Mucosa of rectum (tissue), 2 donors: ENCODE data around the gene TOX2.

Source experiments
- H3K27ac ChIP-seq, 2 donors: one replicate each; pipeline ENCODE4 v1.7.0; 2013; ENCODE audit warnings: inconsistent platforms in 2 of 2, low read depth in 2 of 2, low read length in 2 of 2
- H3K27me3 ChIP-seq, 2 donors: one replicate each; pipeline ENCODE4 v1.7.0; 2013; ENCODE audit warnings: low read length in 2 of 2; ENCODE audit not compliant: control insufficient read depth in 2 of 2, insufficient read depth in 2 of 2
- H3K36me3 ChIP-seq, 2 donors: one replicate each; pipeline ENCODE4 v1.7.0; 2013; ENCODE audit warnings: low read length in 2 of 2; ENCODE audit not compliant: control insufficient read depth in 2 of 2, insufficient read depth in 2 of 2
- H3K4me1 ChIP-seq, 2 donors: one replicate each; pipeline ENCODE4 v1.7.0; 2013; ENCODE audit warnings: low read length in 2 of 2, mild to moderate bottlenecking in 1 of 2; ENCODE audit not compliant: control insufficient read depth in 2 of 2, insufficient read depth in 2 of 2
- H3K4me3 ChIP-seq, 2 donors: one replicate each; pipeline ENCODE4 v1.7.0; 2013; ENCODE audit warnings: low read length in 2 of 2
- H3K9ac ChIP-seq, 2 donors: one replicate each; pipeline ENCODE4 v1.7.0; 2013; ENCODE audit warnings: low read length in 2 of 2, low read depth in 1 of 2, mild to moderate bottlenecking in 1 of 2
- H3K9me3 ChIP-seq, 2 donors: one replicate each; pipeline ENCODE4 v1.7.0; 2013; ENCODE audit warnings: low read length in 2 of 2; ENCODE audit not compliant: control insufficient read depth in 2 of 2
- donor health status: healthy.
- donor health status: Normal muscosa, but diverticular disease.

Gene TOX2

DNA sequence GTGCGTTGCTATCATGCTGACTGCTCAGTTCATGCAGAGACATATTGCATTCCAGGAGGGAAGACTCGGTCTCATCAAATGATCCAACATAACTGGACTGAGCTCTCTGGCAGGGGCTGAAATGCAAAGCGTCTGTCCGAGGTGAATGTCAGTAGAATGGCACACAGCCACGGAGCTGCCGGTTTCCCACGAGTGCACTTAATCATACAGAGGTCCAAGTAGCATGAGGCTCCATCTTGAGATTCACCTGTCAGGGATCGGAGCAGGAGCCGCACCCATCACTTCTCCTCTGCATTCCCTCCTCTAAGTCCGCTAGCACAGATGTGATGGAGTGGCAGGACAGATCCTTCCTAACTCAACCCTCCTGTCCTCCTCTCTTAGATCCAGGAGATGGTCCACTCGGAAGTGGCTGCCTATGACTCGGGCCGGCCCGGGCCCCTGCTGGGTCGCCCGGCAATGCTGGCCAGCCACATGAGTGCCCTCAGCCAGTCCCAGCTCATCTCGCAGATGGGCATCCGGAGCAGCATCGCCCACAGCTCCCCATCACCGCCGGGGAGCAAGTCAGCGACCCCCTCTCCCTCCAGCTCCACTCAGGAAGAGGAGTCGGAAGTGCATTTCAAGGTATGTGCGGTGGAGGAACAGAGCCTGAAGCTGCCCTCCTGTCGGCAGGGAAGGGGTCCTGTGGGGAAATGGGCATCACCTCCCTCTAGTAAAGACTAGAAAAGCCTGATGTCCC is 136.4 kb downstream of the TOX2 start:
- no peaks in the 10 kb centered on the region for H3K27me3 ChIP-seq
- H3K9me3 ChIP-seq: no peaks in the 10 kb centered on the region

DNA sequence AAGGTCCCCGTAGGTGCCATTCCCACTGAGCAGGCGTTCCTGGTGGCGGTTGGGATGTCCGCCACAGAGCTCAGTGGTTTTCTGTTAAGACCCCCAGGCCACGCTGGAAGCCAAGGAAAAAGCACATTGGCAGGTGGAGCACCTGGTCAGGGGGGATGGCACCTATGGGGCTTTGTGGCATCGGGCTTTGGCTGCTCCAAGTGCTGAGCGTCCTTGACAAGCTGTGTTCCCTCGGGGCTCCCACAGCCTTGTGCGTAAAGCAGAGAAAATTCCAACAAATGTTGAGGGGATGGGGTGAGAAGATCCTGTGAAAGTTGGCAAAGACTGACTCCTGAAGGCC is 137.0 kb downstream of the TOX2 start:
- no peaks in the 10 kb centered on the region for H3K27me3 ChIP-seq
- H3K9ac ChIP-seq: no peak overlapping the region
- H3K36me3 ChIP-seq: no peaks in the 10 kb centered on the region
- H3K4me1 ChIP-seq: peaks cover 0 to 2% of the 10 kb centered on the region in 2 donors
- H3K9me3 ChIP-seq: no peaks in the 10 kb centered on the region
- no peak overlapping the region for H3K27ac ChIP-seq
- H3K4me3 ChIP-seq: no peak overlapping the region

More for the DNA sequence above, 136.4 kb downstream of the TOX2 start:
- Histone ChIP-seq H3K4me1 (peaks cover 0 to 2% of the 10 kb centered on the region in 2 donors), H3K9ac (no peak overlapping the region), H3K4me3 (no peak overlapping the region), H3K36me3 (no peaks in the 10 kb centered on the region), H3K27ac (no peak overlapping the region)

DNA sequence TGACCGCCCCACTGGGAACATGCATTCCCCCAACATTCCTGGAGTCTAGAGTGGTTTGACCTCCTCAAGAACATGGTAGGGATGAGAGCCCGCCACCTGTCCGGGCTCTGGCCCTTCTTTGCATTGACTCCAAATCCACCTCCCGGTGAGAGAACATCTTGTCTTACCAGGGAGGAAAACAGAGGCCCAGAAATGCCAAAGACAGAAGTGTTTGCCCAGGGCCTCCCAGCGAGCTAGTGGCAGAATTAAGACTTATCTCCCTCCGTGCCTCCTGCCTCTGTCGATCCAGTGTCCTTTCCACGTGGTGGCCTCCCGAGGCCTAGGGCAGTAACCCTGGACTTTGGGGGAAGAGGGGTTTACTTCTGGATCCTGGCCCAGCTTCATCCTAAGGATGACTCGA is 137.5 kb downstream of the TOX2 start:
- H3K9ac ChIP-seq: no peak overlapping the region
- H3K27ac ChIP-seq: no peak overlapping the region
- no peaks in the 10 kb centered on the region for H3K27me3 ChIP-seq
- H3K4me1 ChIP-seq: peaks cover 0 to 2% of the 10 kb centered on the region in 2 donors
- H3K36me3 ChIP-seq: no peaks in the 10 kb centered on the region
- H3K9me3 ChIP-seq: no peaks in the 10 kb centered on the region
- H3K4me3 ChIP-seq: no peak overlapping the region

DNA sequence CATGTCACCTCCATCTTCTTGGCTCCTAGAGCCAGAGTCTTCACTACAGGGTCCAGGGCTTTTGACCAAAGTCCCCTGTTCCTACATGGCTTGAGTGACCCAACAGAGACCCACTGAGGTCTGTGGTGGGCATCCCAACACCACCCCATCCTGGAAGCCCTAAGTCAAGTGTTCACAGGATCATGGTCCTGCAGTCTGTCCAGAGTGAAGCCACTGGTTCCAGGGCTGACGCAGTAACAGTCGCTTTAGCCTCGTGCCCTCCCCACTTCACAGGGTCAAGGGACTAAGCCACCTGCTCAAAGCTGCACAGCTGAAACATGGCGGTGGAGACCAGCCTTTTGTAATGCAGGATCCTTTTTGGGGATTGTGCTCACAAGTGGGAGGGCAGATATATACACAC is 138.4 kb downstream of the TOX2 start:
- Histone ChIP-seq H3K27me3 (no peaks in the 10 kb centered on the region), H3K36me3 (no peaks in the 10 kb centered on the region), H3K9me3 (peaks cover 0 to 3% of the 10 kb centered on the region in 2 donors), H3K27ac (no peak overlapping the region), H3K4me1 (peaks cover 0 to 2% of the 10 kb centered on the region in 2 donors), H3K9ac (no peak overlapping the region), H3K4me3 (no peak overlapping the region)

DNA sequence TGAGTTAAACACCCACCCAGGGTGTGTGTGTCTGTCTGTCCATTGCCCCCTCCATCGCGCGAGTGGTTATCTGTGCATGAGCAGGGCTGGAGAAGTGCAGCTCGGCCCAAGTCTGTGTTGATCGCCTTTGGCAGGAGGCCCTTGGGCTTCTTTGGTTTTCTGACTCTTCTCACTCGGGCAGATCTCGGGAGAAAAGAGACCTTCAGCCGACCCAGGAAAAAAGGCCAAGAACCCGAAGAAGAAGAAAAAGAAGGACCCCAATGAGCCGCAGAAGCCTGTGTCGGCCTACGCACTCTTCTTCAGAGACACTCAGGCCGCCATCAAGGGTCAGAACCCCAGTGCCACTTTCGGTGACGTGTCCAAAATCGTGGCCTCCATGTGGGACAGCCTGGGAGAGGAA is 139.5 kb downstream of the TOX2 start:
- Histone ChIP-seq H3K36me3 (no peaks in the 10 kb centered on the region), H3K4me1 (peaks cover 0 to 2% of the 10 kb centered on the region in 2 donors), H3K4me3 (no peak overlapping the region), H3K9ac (no peak overlapping the region), H3K27ac (no peak overlapping the region), H3K27me3 (no peaks in the 10 kb centered on the region), H3K9me3 (peaks cover 0 to 3% of the 10 kb centered on the region in 2 donors)

DNA sequence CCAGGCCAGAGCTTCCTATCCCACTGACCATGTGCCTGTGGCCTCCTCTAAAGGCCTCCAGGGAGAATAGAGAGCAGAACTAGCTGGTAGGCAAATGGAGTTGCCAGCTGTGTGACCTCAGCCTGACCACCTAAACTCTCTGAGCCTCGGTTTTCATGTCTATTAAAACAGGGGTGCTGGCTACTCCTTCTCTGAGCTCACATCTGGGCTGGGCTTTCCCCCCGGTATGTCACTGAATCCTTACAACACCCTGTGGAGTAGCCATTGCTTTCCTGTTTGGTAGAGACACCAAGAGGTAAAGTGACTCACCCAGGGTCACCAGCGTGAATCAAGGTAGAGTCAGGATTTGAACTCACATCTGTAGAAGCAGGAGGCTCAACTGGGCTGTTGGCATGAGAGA is 140.2 kb downstream of the TOX2 start:
- Histone ChIP-seq H3K4me3 (no peak overlapping the region), H3K27me3 (no peaks in the 10 kb centered on the region), H3K36me3 (no peaks in the 10 kb centered on the region), H3K4me1 (peaks cover 0 to 2% of the 10 kb centered on the region in 2 donors), H3K9me3 (peaks cover 0 to 3% of the 10 kb centered on the region in 2 donors), H3K9ac (no peak overlapping the region), H3K27ac (no peak overlapping the region)

DNA sequence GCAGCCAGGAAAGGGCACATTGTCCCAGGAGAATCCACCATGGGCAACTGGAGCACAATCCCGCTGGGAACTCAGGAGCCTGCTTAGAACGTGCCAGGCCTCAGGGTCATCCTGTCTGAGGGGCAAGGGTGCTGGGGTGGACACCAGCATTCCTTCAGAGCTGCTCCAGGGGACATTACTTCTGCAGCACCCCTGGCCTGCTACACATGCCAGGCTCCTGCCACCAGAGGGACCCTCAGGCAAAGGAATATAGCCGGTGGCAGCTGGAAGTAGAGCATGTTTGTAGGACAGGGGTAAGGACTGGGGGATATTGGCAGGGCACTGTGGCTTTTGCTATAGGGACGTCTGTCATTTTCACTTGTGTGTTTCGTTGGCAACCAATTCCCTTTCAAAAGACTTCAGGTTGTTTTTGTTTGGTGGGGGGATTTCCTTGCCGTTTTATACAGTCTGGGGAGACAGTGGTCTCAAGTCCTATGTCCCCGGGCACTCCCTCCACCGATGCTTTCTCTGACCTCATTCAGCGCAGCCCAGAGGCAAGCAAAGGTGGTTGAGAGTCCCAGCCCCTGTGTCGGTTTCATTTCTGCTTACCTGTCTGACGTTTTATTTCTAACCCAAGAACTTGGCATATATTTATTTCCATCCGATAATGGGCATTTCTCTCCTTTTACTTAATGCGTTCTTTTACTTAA is 141.5 kb downstream of the TOX2 start:
- H3K27ac ChIP-seq: no peak overlapping the region
- H3K4me1 ChIP-seq: no peaks in the 10 kb centered on the region
- H3K36me3 ChIP-seq: no peaks in the 10 kb centered on the region
- H3K4me3 ChIP-seq: no peak overlapping the region
- H3K9me3 ChIP-seq: peaks cover 0 to 3% of the 10 kb centered on the region in 2 donors
- no peaks in the 10 kb centered on the region for H3K27me3 ChIP-seq
- no peak overlapping the region for H3K9ac ChIP-seq

DNA sequence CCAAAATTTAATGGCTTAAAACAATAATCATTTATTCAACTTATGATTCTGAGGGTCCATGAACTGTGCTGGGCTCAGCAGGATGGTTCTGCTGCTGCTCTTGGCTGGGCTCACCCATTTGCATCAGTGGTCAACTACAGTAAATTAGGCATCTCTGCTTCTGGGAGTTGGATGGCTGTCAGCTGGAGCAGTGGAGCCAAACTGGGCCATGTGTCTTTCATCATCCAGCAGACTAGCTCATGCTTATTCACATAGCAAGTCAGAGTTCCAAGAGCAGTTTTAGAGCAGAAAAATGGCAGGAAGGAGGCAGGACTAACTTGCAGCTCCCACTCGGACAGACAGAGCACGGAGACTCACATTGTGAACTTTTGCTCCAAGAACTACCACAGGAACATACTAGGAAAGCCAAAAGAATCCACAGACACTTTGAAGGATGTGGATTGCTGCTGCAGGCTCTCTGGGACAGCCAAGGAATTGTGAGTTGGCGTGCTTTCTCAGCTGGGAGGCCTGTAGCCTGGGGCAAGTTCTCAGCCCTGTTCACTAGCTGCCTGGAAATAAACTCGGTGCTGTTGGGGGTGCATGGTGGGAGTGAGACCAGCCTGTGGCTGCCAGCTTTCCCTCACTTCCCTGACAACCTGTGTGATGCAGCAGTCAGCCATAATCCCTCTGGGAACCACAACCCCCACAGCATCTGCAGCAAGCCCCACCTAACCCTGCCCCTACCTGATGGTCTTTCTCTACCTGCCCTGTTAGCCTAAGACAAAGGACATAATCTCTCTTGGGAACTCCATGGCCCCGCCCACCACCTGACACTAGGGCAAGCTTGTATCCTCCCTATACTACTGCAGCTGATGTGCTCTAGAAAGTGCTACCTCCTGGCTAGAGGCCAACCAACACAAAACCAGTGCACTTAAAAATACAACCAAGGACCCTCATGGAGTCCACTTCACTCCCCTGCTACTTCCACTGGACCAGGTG is 143.3 kb downstream of the TOX2 start:
- H3K9ac ChIP-seq: no peak overlapping the region
- no peaks in the 10 kb centered on the region for H3K4me1 ChIP-seq
- no peak overlapping the region for H3K4me3 ChIP-seq
- no peak overlapping the region for H3K27ac ChIP-seq
- H3K27me3 ChIP-seq: no peaks in the 10 kb centered on the region
- H3K36me3 ChIP-seq: no peaks in the 10 kb centered on the region
- H3K9me3 ChIP-seq: peaks cover 0 to 3% of the 10 kb centered on the region in 2 donors

DNA sequence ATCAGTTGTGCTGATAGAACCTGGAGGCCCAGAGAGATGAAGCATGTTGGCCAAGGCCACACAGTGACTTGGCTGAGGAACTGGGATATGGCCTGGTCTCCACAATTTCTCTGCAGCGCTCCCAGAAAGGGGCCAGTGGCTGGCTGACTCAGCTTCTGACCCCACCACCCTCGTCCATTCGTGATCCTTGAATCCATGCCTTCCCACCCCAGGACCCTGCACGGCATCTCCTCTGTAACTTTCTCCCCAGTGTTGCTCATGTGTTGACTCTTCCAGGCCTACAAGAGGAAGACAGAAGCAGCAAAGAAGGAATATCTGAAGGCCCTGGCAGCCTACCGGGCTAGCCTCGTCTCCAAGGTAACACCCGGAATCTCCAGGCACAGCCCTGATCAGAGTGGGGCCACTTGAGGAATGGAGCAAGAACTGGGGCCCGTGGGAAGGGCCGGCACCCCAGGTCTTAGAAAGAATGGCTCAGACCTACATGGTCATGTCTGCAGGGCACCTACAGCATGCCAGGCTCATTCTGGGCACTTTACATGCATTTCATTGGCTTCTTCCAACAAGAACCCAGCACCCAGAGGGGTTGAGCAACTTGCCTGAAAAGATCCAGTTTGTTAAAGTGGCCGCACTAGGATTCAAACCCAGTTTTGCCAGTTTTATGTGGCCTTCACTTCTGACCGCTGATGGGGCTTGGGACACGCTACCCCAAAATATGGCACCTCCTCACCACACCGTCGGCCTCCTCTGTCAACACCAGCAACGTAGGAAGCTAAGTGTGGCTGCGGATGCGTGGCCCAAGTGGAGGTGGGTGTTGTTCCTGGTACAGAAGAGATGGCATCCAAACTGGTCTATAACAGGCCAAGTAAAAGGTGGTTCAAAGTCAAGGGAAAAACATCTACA is 150.1 kb downstream of the TOX2 start:
- no peak overlapping the region for H3K27ac ChIP-seq
- H3K36me3 ChIP-seq: no peaks in the 10 kb centered on the region
- no peak overlapping the region for H3K9ac ChIP-seq
- peaks cover 0 to 3% of the 10 kb centered on the region in 2 donors for H3K4me1 ChIP-seq
- H3K9me3 ChIP-seq: no peaks in the 10 kb centered on the region
- H3K4me3 ChIP-seq: no peak overlapping the region
- no peaks in the 10 kb centered on the region for H3K27me3 ChIP-seq
